GM15510 (cell line): ENCODE results near the gene CXXC5.

Experiments used
- POLR2A ChIP-seq: IDR thresholded peaks from 3 replicates; pipeline ENCODE4 v1.6.1; 2011; ENCODE audit warnings: borderline replicate concordance; ENCODE audit not compliant: insufficient read length; ENCODE audit errors: extremely low read depth

Gene CXXC5

GRCh38 chr5:139648205-139649081 is at the start of gene CXXC5:
Gene CXXC5, plus strand, starts transcription at chr5:139648349. Its CDS starts 32,175 bp downstream, at chr5:139680524.
- TF ChIP-seq POLR2A = peak; percentile 77

GRCh38 chr5:139600336-139600949 is 47.7 kb upstream of the CXXC5 start:
- TF ChIP-seq POLR2A = no peak

- no peak for TF ChIP-seq POLR2A
These were observed 46.7 kb upstream of the CXXC5 start for GRCh38 chr5:139601429-139601828.

DNA sequence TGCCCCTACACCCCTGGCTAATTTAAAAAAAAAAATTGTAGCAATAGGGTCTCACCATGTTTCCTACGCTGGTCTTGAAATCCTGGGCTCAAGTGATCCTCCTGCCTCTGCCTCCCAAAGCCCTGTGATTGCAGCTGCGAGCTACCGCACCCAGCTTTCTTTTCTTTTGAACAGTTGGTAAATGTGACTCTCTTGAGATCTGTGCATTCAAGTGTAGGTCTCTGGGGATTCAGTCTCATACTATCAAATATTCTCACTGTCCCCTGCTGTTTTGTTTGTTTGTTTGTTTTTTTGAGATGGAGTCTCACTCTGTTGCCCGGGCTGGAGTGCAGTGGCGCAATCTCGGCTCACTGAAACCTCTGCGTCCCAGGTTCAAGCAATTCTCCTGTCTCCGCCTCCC is 42.3 kb upstream of the CXXC5 start:
- TF ChIP-seq POLR2A = no peak

GRCh38 chr5:139611703-139612584 is 36.2 kb upstream of the CXXC5 start:
- TF ChIP-seq POLR2A = no peak

GRCh38 chr5:139619861-139620260 is 28.3 kb upstream of the CXXC5 start:
- no peak for TF ChIP-seq POLR2A

DNA sequence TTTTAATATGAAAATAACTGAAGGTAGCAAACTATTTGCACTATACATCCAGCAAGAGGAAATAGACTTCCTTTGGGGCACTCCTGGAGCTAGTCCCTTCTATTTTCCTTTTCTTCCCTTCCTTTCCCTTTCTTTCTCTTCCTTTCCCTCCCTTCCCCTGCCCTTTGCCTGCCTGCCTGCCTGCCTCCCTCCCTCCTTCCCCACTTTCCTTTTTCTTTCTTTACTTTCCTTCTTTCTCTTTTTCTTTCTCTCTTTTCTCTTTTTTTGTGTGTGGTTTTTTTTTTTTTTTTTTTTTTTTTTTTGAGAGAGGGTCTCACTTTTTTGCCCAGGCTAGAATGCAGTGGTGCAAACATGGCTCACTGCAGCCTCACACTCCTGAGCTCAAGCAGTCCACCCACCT is 17.3 kb upstream of the CXXC5 start:
- TF ChIP-seq POLR2A = no peak

- no peak for TF ChIP-seq POLR2A
These were observed 16.5 kb upstream of the CXXC5 start for GRCh38 chr5:139631520-139632165.

GRCh38 chr5:139633295-139634027 is 14.7 kb upstream of the CXXC5 start:
- TF ChIP-seq POLR2A = no peak

GRCh38 chr5:139634028-139634325 is 14.2 kb upstream of the CXXC5 start:
- no peak for TF ChIP-seq POLR2A

DNA sequence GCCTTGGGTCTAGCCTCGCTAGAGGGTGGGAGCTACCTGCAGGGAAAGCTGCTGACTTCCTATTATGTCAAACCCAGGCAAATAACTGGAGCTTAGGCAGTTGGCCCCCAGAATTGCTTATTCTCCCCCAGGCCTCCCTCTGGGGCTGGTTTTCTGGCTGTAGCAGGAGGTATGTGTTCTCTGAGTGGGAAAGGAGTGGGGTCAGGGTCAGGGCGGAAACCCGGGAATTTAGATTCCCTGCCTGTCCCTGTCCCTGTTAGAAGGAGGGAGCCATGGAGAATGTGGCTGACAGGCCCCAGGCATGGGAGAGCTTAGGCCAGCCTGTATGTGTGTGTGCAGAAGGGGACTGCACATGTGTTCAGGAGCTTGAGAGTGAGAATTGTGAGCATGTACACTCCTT is 13.6 kb upstream of the CXXC5 start:
- no peak for TF ChIP-seq POLR2A

DNA sequence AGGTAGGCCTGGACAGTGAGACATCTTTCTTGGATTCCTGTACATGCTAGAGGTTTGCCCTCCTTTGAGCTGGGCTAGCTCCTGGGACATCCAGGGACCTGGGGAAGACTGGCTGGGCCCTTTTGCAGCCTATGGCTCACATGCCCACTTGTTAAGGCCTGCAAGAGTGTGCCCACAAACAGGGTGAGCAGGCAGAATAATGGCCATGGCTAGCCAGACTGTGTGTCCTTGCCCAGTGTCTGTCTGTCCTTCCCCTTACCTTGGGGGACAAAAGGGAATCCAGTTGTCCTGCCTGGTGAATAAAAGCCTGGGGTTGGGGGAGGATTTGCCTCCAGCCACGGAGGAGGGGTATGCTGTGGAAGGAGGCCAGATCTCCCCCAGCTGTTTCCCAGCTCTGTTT is 13.0 kb upstream of the CXXC5 start:
- TF ChIP-seq POLR2A = no peak

DNA sequence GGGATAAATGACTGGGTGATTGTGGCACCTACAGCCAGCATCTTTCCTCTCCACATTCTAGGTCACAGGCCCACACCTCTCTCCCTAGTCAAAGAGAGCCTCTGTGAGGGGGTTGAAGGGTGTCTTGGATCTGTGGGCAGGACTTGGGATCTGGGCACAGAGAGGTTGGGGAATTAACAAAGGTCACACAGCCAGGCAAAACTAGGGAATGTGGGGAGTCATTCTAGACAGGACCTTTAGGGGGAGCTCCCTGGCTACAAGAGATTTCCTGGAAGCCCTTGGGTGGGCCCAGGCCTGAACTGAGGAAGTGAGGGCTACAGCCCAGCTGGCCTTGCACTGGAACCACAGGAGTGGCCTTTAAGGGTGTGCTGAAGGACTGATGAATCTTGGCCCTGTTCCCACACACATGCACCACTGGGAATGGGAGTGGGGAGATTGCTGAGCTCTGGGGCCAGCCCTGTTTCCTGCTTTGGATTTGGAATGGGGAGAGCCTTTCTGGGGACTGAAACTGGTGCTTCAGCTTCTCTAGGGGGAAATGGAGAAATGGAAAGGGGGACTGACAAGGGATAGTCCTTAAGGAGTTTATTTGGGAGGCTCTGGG is 12.4 kb upstream of the CXXC5 start:
- no peak for TF ChIP-seq POLR2A

GRCh38 chr5:139636207-139636792 is 11.8 kb upstream of the CXXC5 start:
- TF ChIP-seq POLR2A = no peak

DNA sequence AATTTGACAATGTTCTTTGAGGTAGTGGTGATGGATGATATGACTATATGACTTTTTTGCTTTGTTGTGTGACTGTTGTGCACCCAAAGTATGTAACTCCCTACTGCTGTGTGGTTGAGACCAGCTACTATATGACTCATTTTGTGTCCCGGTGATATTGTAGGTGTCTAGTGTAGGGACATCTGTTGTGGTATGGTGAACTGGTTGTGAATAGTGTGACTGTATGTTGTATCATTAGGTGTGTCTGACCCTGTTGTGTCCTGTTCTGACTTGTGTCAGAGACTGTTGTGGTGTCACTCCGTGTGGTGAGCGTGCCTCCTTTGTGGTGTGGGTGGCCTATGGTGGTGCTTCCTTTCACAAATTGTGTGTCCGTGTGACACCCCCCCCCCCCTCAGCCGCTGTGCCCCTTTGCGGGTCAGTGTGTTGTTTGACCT is 11.2 kb upstream of the CXXC5 start:
- no peak for TF ChIP-seq POLR2A
